Measurements from ENCODE around the gene MAS1L.

DNA sequence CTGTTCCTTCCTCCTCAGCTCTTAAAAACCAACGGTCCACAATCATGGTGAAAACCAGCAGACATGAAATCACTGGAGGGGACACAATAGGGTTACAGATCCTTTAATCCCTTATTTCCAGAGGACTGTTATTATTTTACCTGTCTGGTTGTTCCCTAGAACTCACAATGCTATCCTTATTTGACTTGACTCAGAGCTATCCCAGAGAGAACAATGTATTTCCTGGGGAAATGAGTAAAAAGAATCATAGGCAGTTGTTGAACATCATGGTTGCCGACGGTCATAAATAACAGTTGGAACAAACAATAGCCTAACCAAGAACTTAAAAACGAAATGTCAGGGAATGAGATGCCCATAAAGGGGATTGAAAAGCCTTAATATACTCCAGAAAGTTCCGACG is 21.5 kb downstream of the MAS1L start:
- TF ChIP-seq EP300 (IDR thresholded peaks at IDR 0.05): no peak
- TF ChIP-seq, protein P1, sequence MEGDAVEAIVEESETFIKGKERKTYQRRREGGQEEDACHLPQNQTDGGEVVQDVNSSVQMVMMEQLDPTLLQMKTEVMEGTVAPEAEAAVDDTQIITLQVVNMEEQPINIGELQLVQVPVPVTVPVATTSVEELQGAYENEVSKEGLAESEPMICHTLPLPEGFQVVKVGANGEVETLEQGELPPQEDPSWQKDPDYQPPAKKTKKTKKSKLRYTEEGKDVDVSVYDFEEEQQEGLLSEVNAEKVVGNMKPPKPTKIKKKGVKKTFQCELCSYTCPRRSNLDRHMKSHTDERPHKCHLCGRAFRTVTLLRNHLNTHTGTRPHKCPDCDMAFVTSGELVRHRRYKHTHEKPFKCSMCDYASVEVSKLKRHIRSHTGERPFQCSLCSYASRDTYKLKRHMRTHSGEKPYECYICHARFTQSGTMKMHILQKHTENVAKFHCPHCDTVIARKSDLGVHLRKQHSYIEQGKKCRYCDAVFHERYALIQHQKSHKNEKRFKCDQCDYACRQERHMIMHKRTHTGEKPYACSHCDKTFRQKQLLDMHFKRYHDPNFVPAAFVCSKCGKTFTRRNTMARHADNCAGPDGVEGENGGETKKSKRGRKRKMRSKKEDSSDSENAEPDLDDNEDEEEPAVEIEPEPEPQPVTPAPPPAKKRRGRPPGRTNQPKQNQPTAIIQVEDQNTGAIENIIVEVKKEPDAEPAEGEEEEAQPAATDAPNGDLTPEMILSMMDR (IDR thresholded peaks at IDR 0.05): no peak
- no peak for TF ChIP-seq POLR2A (IDR thresholded peaks at IDR 0.05)
- TF ChIP-seq POLR2AphosphoS5 (IDR thresholded peaks at IDR 0.05): no peak

Measured in upper lobe of left lung (tissue), 4 donors.